Stimulated activated CD4-positive, alpha-beta T cell treated with anti-CD3 and anti-CD28 coated beads, TNF-alpha, amount 100 ng/mL, for 4 hours (primary cell): ENCODE data around the gene RPS3.
A peak's percentile ranks its signal among the peaks of the same experiment; 100 is the strongest.

Experiments
- DNase-seq, 3 experiments: peaks; one replicate each; pipeline ENCODE4 v3.0.0-alpha.2; 2020; ENCODE audit warnings: low read depth in 3 of 3

Gene RPS3

DNA sequence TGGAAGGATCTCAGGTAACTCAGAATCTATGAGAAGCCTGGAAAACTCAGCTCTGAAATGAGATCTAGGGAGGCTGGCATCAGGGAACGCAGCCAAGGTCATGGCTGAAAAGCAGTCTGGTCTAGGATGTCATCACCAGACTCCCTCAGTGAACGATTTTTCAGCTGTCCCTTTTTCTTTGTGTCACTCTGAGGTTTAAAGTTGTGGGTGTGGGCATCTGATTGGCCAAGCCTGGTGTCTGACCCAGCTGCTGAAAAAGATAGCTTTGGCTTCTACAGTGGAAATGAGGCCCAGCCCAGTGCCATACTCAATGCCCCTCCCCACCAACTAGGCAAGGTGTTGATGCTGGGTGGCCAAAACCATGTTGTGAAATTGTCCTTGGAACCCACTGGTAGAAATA is 14.5 kb downstream of the RPS3 start:
- DNase-seq = no peak

DNA sequence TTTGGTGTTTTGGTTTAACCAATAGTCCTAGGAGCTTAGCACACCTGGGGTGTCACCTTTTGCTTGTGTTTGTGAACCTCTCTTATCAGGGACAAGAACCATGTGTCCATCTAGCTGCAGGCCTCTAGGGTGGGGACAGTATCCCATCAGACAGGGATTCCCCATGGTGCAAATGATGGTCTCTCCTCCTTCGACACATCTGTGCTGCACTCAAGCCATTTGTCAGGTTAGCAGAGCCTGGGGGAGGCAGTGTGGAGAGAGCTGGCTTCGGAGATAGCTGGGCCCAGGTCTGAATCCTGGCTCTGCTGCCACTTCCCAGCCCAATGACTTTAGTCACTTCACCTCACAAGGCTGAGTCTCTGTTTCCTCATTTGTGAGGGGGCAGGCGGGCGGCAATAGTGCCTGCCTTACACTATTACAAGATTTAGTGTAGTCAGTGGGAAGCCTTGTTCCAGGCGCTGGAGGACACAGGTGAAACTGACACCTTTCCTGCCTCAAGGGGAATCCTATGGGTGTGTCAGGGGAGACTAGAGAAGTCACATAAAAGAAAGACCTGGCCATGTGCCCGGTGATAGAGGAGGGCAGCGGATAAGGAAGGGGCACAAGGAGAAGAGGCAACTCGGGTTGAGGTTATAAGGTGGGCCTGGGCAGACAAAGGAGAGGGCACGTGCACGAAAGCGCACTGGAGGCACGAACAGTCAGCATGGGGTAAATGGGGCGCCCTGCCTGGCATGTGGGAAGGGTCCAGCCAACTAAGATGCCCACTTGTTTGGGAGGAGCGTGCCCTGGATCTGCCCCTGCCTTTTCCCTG is 21.1 kb downstream of the RPS3 start:
- DNase-seq = no peak

DNA sequence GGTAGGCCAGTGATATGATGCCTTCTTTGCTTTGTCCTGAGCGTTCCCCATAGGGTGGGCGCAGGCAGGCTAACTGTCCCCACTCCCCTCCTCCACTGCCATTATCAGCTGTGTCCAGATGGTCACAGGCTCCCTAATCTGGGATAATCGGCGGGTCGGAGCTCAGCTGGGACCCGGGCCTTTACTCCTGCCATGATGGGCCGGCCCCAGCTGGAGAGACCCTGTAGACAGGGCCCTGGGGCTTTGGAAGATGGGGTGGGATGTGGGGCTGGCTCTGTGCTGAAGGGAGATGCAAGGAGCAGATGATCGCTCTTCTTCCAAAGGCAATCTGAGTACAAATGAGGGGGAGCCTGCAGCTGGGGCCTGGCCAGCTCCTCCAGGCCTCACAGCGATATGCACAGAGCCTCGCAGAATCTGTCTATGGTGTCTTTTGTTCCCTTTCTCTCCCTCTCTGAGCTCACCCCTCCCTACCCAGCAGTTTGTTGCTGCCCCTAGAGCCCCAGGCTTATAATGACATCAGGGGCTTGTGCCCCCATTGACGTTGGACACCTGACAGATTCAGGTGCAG is 21.8 kb downstream of the RPS3 start:
- no peak for DNase-seq

DNA sequence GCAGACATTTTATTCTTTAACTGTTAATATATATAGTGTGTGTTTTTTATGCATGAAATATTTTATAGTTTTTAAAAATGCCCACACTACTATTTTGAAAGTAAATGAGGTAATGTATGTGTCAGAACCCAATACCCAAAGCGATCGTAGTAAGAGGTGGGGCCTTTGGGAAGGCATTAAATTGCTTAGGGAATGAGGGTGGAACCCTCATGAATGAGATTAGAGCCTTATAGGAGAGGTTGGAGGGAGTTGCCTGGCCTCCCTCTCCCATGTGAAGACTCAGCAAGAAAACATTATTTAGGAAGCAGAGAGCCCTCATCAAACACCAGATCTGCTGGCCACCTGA is 22.6 kb downstream of the RPS3 start:
- no peak for DNase-seq

DNA sequence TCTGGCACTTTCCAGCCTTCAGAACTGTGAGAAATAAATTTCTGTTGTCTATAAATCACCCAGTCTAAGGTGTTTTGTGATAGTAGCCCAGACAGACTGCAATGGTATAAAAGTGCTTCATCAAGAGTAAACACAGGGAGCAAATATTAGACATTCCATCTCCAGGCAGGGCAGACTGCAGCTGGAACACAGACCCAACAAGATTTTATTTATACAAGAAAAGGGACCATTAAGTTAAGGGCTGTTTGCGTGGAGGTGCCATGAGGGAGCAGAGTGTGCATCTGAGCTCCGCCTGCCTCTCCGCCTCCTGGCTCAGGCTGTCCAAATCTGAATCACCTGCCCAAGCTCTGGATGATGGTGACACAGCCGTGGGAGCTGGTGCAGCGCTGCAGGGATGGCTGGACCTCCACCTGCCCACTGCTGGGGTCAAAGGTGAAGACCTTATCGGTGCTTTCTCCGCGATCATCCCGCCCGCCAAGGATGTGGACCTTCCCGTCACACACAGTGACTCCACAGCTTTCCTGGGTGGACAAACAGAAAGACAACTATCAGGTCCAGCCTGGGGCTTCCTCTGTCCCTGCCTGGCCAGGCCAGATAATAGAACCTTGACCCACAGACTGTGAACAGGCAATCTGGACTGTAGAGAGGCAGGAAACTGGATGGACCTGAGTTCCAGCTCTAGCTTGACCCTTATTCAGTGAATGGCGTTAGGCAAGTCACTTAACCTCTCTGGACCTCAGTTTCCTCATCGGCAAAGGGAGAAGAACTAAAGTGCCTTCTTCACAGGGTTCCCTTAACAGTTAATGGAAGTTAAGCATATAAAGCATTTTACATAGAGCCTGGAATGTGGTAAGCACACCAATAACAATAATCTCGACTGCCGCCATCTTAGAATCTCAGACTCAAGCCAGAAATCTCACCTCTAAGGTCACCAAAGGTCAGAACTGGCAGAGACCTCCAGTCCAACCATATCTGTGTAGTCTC is 23.2 kb downstream of the RPS3 start:
- DNase-seq = no peak

DNA sequence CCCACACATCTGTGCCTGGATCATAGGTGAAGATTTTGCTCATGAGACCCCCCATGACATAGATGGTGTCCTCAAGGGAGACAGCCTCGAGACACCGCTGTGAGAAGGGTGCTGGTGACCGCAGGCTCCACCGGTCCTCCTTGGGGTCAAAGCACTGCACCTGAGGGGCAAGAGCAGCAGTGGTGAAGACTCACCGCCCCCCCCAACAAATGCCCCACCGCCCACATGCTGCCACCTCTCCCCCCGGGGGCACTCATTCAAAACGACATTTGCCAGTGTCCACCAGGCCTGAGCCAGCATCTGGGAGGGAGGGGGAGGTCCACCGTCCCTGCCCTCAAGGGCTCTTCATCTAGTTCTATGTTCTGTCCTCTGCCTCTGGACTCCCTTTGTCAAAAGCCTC is 24.4 kb downstream of the RPS3 start:
- no peak for DNase-seq

DNA sequence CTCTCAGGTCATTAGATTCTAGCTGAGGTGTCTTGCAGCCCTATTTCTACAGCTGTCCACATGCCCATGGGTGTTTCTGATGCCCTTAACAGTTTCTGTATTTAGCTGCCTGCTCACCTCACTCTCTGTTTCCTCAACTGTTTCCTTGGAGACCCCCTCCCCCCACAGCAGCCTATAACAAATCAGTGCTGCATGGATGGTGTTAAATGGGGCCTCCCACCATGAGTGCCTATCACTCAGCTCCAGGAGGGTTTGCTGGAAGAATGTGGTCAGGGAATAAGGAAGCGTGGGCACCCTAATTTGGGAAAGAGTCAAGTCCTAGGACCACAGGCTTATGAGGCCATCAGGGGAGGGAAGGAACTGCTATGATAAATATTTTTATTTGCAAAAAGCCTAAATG is 25.1 kb downstream of the RPS3 start:
- DNase-seq = no peak

DNA sequence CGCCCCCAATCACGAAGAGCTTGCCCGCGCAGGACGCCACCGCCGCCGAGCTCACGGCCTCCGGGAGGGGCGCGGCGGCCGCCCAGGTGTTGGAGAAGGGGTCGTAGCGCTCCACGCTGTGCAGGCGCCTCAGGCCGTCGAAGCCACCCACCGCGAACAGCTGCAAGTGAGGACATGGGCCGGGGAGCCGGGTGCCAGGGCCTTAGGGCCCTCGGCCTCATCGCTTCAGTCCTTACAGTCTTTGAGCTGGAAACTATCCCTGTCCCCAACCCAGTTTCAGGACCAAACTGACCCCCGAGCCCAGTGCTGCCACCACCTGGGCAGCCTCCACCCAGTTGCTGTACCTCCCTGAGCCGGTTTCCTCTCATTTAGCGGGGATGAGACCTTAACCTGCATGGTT is 26.1 kb downstream of the RPS3 start:
- DNase-seq = no peak

DNA sequence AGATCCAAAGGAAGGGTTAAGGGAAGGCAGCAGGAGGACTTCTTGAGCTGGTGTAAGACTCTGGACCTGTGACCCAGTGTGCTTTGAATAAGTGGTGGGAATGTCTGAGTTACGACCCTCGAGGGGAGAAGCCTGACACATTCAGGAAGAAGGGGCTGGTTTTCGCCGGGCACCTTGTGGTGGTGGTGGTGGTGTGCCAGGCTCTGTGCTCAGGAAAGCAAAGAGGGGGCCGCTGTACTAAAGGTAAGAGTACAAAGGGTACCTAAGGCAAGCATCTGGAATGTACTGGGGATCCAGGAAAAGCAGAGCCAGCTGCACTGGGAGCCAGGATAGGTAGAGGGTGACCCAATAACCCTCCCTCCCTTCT is 27.4 kb downstream of the RPS3 start:
- DNase-seq = no peak

DNA sequence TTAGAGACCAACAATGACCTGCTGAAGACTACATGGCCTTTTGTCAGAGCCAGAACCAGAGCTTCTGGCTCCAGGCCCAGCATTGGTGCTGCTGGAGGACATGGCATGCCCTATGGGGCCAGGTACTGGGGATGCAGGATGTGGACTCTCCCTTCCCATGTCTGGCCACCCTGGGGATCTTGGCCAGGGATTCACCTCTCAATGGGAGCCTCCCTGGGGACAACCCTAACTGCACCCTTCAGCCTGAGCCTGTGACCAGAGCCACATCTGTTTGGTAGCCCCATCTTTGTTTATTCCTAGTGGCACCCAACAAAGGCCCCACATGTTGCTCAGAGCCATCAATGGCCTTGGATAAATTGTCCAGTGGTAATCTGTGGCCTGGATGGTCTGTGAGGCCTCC is 27.9 kb downstream of the RPS3 start:
- DNase-seq = no peak

DNA sequence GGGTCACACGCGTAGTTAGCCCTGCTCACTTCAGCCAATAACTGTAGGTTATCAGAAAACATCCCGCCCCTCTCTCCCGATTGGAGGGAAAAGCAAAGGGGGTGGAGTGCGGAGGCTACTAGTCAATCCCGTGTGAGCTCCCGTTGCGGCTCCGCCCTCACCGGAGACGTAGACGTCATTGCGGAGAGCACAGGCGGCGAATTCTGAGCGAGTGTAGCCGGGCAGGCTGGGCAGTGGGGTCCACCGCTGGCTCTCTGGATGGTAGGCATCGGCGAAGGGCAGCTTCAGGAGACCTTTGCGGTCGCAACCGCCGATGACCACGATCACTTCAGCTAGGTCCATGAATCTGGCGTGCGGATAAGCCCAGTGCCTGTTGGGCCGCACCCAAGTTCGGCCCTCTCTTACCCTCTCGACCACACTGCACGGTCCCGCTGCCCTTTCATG is 29.0 kb downstream of the RPS3 start:
- DNase-seq = peak; percentile 39 to 63 (median 40)

DNA sequence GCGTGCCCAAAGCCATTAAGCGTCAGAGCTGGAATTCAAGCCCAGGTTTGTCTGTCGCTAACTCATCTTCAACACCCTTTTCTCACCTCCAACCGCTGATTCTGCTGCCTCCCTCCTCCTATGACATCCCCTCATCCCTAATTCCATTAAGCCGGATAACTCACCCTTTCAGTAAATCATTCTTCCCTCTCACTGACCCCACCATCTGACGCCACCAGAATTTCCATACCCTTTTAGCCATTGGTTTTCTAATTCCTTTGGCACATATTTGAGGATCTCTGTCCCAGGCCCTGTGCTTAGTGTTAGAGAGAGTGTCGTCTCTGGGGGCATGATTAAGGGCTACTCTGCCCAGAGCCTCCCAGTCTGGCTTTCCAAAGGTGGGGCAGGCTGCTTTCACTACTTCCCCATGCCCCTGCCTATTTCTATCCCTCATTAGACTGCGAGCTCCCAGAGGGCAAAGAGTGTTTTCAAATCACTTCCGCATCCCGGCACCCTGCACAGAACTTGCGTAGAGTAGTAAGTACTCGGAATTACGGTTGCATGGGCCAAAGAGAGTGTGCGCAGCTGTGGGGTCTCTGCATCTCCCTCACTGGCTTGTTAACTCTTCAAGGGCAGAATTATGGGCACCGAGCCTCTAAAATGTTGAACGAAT is 29.8 kb downstream of the RPS3 start:
- no peak for DNase-seq

DNA sequence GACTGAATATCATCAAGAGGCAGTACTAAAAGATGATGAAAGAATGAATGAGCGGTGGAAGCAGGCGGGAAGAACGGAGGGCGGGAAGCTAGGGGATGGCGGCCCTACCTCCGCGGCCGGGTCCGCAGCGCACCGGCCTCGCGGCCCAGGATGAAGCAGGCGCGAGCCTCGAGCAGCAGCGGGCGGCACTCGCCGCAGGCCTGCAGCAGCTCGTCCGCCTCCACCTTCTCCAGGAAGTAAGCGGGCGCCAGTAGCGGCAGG is 30.3 kb downstream of the RPS3 start:
- DNase-seq = no peak

DNA sequence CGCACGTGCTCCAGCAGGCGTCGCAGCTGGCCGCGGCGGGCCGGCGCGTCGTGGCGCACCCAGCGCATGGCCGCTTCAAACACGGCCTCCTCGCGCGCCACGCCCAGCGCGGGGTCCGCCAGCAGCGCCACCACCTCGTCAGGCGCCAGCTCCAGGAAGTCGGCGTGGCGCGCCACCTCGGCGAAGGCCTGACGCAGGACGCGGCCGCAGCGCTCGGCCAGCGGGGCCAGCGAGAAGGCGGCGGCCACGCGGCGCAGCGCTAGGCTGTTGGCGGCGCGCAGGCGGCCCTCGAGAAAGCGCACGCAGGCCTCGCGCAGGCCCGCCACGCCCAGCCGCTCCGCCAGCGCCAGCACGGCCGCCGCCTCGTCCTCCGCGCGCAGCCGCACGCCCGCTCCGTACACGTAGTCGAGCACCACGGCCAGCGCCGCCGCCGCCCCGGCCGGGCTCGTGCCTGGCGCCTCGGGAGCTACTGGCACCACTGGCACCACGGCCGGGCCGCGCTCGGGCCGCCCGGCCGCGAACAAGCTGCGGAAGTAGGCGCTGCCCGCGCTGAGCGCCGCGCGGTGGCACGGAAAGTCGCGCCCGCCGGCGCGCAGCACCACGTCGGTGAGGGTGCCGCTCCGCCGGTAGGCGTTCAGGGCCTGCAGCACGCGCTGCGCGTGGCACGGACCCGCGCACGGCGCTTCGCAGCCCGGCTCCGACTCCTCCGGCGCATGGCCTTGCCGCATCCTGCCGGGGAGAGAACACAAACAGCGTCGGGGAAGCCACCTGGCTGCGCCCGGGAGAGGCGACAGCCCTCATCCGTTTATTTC is 30.8 kb downstream of the RPS3 start:
- DNase-seq = peak; percentile 24 to 46 (median 43)

DNA sequence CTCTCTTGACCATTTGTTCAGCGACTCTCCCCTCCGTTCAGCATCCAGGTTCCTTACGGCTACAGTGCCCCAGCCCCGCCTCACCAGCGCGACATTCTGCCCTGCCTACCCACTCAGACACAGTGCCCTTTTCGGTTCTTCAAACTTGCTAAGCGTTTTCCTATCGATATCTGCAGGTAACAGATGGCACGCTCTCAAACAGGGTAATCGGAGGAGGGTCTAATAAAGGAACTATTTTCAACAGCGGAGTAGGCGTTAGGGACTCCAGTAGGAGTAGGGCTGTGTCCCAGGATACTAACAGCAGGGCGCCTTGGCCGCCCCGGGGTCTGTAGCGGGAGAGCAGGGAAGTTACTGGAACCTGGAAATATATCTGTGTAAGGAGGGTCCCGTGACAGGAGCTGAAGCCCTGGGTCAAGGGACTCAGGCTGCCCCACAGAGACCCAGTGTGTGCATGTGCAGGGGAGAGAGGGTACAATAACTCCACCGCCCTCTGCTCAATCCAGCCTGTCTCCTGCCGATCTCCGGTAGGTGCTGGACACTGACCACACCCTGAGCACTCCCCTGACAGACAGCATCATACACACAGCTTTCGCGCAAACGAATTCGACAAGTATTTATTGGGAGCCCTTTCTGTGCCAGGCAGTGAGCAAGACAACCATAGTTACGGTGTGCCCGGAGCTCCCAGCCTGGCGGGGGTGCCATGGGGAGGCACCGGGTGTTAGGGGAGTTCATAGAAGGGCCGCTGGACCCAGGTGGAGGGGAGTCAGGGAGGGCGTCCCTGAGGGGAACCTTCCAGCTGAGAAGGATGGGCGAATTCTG is 31.6 kb downstream of the RPS3 start:
- DNase-seq = no peak

DNA sequence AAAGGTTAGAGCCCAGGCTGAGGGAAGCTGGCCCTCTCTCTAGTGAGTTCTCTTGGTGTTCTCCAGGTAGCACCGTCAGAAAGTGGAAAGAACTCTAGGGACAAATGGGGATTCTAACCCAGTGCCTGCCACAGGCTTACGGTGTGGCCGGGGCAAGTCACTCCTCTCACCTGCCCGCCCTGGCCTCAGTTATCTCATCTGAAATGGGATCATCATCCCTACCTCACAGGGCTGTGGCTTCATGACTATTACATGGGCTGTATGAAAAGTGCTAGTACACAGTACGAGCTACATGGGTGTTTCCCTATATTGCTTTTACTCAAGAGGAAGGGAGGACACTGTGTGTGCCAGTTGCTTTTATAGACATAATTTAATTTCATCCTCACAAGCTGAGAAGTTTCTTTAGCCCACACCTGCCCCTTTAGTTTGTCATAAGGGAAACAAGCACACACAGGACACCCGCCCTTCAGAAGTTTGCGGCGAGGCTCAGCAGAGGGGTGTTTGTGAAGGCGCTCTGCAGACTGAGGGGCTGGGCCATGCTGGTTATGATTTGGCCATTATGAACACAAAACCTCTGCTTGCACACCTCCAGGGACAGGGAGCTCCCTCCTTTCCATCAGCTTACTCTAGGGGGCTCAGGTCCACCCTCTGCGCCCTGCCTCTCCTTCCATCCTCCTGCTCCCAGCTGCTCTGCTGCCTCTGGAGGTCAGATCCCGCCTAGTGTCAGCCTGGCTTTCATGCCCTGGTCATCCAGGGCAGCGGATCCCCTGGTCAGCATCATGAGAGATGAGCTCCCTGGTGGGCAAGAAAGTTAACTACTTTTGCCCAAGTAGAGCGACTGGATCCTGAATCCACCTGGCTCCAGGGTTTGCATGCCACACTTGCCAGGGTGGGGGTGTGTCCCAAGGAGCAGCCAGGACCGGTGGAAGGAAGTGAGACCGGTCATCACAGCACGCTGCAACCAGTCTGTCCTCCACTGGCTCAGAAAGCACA is 32.5 kb downstream of the RPS3 start:
- DNase-seq = no peak

DNA sequence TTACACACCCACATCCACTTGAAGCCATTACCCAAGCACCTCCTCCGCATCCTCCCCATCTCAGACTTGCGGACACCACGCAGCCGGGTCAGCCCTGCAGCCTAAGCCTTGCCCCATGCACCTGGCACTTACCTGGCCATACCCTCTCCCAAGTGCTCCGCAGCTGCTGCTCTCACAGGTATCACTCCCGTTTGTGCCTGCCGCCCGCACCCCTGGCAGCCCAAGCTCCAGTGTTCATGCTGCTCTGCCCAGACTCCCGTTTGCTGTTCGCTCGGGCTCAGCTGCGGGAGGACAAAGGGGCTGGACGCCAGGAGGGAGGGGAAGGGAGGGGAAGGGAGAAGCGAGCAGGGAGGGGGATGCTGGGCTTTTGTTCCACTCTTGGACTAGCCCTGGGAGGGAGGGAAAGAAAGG is 33.6 kb downstream of the RPS3 start, which contains the start of gene KLHL35:
KLHL35 (minus strand) TSS at position 293 of the 411 bp plus-strand sequence. CDS start 2,574 bp downstream, outside the sequence.
- no peak for DNase-seq

DNA sequence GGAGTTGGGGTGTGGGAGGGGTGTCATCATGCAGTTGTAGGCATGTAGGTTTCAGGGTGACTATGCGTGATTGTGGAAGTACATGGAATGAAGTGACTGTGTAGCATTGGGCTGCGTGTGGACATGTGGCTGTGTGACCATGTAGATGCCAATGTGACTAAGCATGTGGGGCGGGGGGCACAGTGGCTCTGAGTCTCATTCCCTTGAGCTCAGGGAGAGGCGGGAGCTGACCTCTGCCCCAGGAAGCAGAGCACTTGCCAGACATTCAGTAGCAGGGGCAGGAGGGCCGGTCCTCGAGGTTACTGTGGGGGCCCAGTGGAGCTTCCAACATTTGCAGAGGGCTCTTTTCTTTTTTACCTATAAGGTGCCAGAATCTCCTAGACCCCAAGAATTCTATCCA is 34.1 kb downstream of the RPS3 start:
- no peak for DNase-seq

DNA sequence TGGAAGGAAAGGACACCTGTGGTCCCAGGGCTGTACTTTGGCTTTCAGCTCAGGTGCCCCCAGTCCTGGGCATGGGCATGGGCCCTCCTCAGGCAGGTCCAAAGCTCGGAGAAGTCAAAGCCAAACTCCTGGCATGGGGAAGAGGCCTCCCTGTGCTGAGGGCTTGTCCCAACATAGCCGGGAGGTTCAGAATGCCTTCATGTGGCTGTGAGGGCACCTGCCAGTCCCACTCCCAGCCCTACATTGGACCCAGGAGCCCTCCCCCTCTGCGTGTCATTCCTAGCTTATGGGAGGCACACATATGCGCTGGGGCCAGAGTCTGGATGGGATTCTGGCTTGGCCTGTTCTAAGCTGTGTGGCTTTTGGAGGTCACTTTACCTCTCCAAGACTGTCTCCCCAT is 34.7 kb downstream of the RPS3 start:
- DNase-seq = no peak
